Fibroblast of skin of back (primary cell): ENCODE measurements around the gene DCTN1.
"Not testable (repeated sequence)": the region's sequence is repeated elsewhere in the genome, so short reads cannot be mapped to it uniquely, and the experiment has no call there.

Experiments used
- DNase-seq: peaks from one replicate; pipeline ENCODE4 v3.0.0-alpha.2; 2013

The DCTN1 gene

GRCh38 chr2:74368499-74368898, 11.6 kb downstream of the DCTN1 start:
- DNase-seq = no peak

- DNase-seq = no peak
Observed at GRCh38 chr2:74367789-74368188, 12.3 kb downstream of the DCTN1 start.

- DNase-seq = no peak
Observed at GRCh38 chr2:74366036-74366435, 14.1 kb downstream of the DCTN1 start.

GRCh38 chr2:74364533-74365505, 15.3 kb downstream of the DCTN1 start:
- DNase-seq = no peak

GRCh38 chr2:74361327-74361726, 18.8 kb downstream of the DCTN1 start:
- DNase-seq = no peak

- DNase-seq = no peak
Observed at GRCh38 chr2:74357627-74358026, 22.5 kb downstream of the DCTN1 start.

GRCh38 chr2:74349889-74350288, 30.2 kb downstream of the DCTN1 start:
- DNase-seq = no peak

GRCh38 chr2:74347742-74348141, 32.4 kb downstream of the DCTN1 start:
- no peak for DNase-seq

- no peak for DNase-seq
Observed at GRCh38 chr2:74347303-74347702, 32.8 kb downstream of the DCTN1 start.

- DNase-seq = no peak
Observed at GRCh38 chr2:74345272-74345943, 34.7 kb downstream of the DCTN1 start.

- no peak for DNase-seq
Observed at GRCh38 chr2:74343316-74343715, 36.8 kb downstream of the DCTN1 start, which contains the start of gene SLC4A5. Gene SLC4A5, minus strand, starts transcription at chr2:74343416. Its CDS starts 28,393 bp downstream, at chr2:74315023.

GRCh38 chr2:74336227-74336626, 43.9 kb downstream of the DCTN1 start:
- DNase-seq = not testable (repeated sequence)

- DNase-seq = peak; percentile 68
Observed at GRCh38 chr2:74334931-74335333, 45.2 kb downstream of the DCTN1 start.

GRCh38 chr2:74333896-74334586, 46.1 kb downstream of the DCTN1 start:
- DNase-seq = no peak

GRCh38 chr2:74333175-74333574, 46.9 kb downstream of the DCTN1 start:
- peak; percentile 26 for DNase-seq

GRCh38 chr2:74332550-74333174, 47.4 kb downstream of the DCTN1 start:
- no peak for DNase-seq

GRCh38 chr2:74328573-74328972, 51.5 kb downstream of the DCTN1 start:
- DNase-seq = no peak

- no peak for DNase-seq
Observed at GRCh38 chr2:74328074-74328473, 52.0 kb downstream of the DCTN1 start.

- no peak for DNase-seq
Observed at GRCh38 chr2:74327627-74328026, 52.5 kb downstream of the DCTN1 start.

- no peak for DNase-seq
Observed at GRCh38 chr2:74327199-74327598, 52.9 kb downstream of the DCTN1 start.

GRCh38 chr2:74325815-74326214, 54.3 kb downstream of the DCTN1 start:
- DNase-seq = no peak

- no peak for DNase-seq
Observed at GRCh38 chr2:74321737-74322136, 58.4 kb downstream of the DCTN1 start.

- no peak for DNase-seq
Observed at GRCh38 chr2:74317701-74318100, 62.4 kb downstream of the DCTN1 start.
